Adrenal gland (tissue), 12 donors: Measurements from ENCODE around the gene RBMS2. TPM values are rescaled to one million over a fixed set of nuclear protein-coding genes. Genes with fewer than 3 reads are reported as not detected.

Source experiments
- DNase-seq, 7 donors: peaks; one replicate each; pipeline ENCODE4 v3.0.0-alpha.2; 2019 to 2020
- H3K27ac ChIP-seq, 5 donors: fragments of 200-600 bp; sonication (generic) in 4 of 5; 1 replicate in 3 of 5; 2 replicates in 2 of 5; pipeline versions ENCODE4 v1.5.1 to v1.8.0; 2016 to 2020; ENCODE audit warnings: mild to moderate bottlenecking in 1 of 5
- H3K27me3 ChIP-seq: fragments of 200-600 bp; 2 replicates; pipeline ENCODE4 v1.8.0; 2021
- H3K36me3 ChIP-seq, 2 donors: fragments of 200-600 bp; replicated peaks in 1 of 2; 1 replicate in 1 of 2; 2 replicates in 1 of 2; pipeline versions ENCODE4 v1.5.1 to v1.8.0; 2018 to 2022
- H3K4me1 ChIP-seq, 2 donors: fragments of 200-600 bp; replicated peaks in 1 of 2; 1 replicate in 1 of 2; 2 replicates in 1 of 2; pipeline versions ENCODE4 v1.5.1 to v1.8.0; 2018 to 2021
- H3K4me3 ChIP-seq, 4 donors: fragments of 200-600 bp; sonication (generic) in 3 of 4; one replicate each; pipeline ENCODE4 v1.5.1; 2016 to 2018
- H3K9me3 ChIP-seq, 3 donors: fragments of 200-600 bp; sonication (generic) in 1 of 3; replicated peaks in 1 of 3; 1 replicate in 2 of 3; 2 replicates in 1 of 3; pipeline versions ENCODE4 v1.5.1 to v1.8.0; 2016 to 2021
- POLR2A ChIP-seq, 2 donors: fragments of 450-650 bp; IDR thresholded peaks; one replicate each; pipeline ENCODE4 v1.6.1; 2017; ENCODE audit warnings: antibody characterized with exemption in 2 of 2, mild to moderate bottlenecking in 2 of 2, moderate library complexity in 1 of 2
- WGBS, 4 donors: extraction: QIAGEN DNeasy Blood & Tissue Kit in 2 of 4; methylation state at CpG; one replicate each; pipeline versions ENCODE4 v1.1.5 to v1.1.7; 2013 to 2017; 5-methylcytosine and 5-hydroxymethylcytosine counted together
- intact Hi-C, 2 donors: fragments of 100-400 bp; cut with DNase I; formaldehyde crosslinking; loops; one replicate each; pipeline versions ENCODE4 v1.14.1 to v1.15.0; 2022 to 2023
- polyA plus RNA-seq, 3 donors: library from polyadenylated mRNA; stranded (reverse); fragments of 200-250 nt in 2 of 3; fragments of 350-450 nt in 1 of 3; fragmentation: Illumina TruSeq in 1 of 3; extraction: RNeasy Lipid Tissue Mini Kit (QIAGEN cat#74804) in 1 of 3; gene quantifications; one replicate each; pipeline ENCODE4 v1.2.3, GENCODE V29; 2013 to 2014
- total RNA-seq, 9 donors: library from RNA; depleted of rRNA in 4 of 9; stranded (reverse); fragments of >200 nt in 4 of 9; fragments of 120-200 nt in 1 of 9; fragmentation: NEBNext Ultra II Directional in 1 of 9; extraction: Animal tissue kit (Norgen Biotek cat#: 25700) in 1 of 9; gene quantifications; one replicate each; pipeline versions ENCODE4 v1.1.0 to v1.2.4, GENCODE V29; 2013 to 2023
- TF ChIP-seq, protein P1 (sequence below), 6 experiments: fragments of 450-650 bp in 4 of 6; fragments of 200-600 bp in 2 of 6; sonication (generic) in 1 of 6; IDR thresholded peaks; 1 replicate in 5 of 6; 2 replicates in 1 of 6; pipeline versions ENCODE4 v1.5.1 to v1.8.0; 2016 to 2021; ENCODE audit warnings: antibody characterized with exemption in 6 of 6, mild to moderate bottlenecking in 2 of 6, moderate library complexity in 1 of 6
- donor health status: healthy with polysubstance abuse.
- donor health status: Bipolar disorder and iron deficiency.
- donor health status: DM: yes; HTN: yes; CAD: no.
- donor health status: DM: no; HTN: no; CAD: no.
- donor health status: DM: no; HTN: no; CAD: no.
- donor health status: DM: yes; HTN: yes; CAD: no.

Gene RBMS2
- total and polyA plus RNA-seq, 12 donors = 7.6 to 41.5 (median 19.9) TPM

DNA sequence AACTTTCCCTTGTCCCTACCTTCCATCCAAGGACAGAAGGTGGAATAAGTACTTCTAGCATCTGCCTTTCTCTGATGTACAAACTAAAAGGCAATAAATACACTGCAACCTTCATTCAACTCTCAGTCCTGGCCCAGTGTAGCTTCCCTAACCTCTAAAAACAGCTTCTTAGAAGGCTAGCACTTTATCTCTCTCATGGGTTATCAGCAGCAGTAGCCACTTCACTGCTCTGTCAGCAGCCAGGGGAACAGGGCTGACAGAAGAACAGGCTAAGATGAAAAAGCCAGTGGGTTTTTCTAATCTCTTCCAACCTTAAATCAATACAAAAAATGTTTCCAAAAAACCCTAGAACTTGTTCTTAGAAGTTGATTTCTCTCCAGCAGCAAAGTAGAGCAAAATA is 95.3 kb downstream of the RBMS2 start:
- Histone ChIP-seq H3K4me1 (peaks cover 0 to 20% of the 10 kb centered on the region in 2 donors), H3K9me3 (no peaks in the 10 kb centered on the region), H3K4me3 (no peak overlapping the region), H3K36me3 (peaks cover 0 to 83% of the 10 kb centered on the region in 2 donors), H3K27ac (no peak overlapping the region), H3K27me3 (no peaks in the 10 kb centered on the region)
- DNase-seq = no peak
- TF ChIP-seq POLR2A (IDR thresholded peaks at IDR 0.05) = no peak
- TF ChIP-seq, protein P1, sequence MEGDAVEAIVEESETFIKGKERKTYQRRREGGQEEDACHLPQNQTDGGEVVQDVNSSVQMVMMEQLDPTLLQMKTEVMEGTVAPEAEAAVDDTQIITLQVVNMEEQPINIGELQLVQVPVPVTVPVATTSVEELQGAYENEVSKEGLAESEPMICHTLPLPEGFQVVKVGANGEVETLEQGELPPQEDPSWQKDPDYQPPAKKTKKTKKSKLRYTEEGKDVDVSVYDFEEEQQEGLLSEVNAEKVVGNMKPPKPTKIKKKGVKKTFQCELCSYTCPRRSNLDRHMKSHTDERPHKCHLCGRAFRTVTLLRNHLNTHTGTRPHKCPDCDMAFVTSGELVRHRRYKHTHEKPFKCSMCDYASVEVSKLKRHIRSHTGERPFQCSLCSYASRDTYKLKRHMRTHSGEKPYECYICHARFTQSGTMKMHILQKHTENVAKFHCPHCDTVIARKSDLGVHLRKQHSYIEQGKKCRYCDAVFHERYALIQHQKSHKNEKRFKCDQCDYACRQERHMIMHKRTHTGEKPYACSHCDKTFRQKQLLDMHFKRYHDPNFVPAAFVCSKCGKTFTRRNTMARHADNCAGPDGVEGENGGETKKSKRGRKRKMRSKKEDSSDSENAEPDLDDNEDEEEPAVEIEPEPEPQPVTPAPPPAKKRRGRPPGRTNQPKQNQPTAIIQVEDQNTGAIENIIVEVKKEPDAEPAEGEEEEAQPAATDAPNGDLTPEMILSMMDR (IDR thresholded peaks at IDR 0.05) = no peak
- intact Hi-C loops = no loop called here

GRCh38 chr12:56622535-56622934 is 100.9 kb downstream of the RBMS2 start:
- Histone ChIP-seq H3K4me3 (no peak overlapping the region), H3K9me3 (no peaks in the 10 kb centered on the region), H3K27me3 (no peaks in the 10 kb centered on the region), H3K36me3 (peaks cover 0 to 31% of the 10 kb centered on the region in 2 donors), H3K4me1 (peaks cover 29 to 58% of the 10 kb centered on the region in 2 donors), H3K27ac (no peak overlapping the region)
- WGBS, 4 donors = 80 to 88% (median 84%) methylated on average over 1 of the region's 1 CpG
- intact Hi-C loops = loop anchor here in 1 of 2 donors (10.0 kb wide), 1 partner anchor 108 kb away; no protein-coding TSS in a partner anchor
- TF ChIP-seq, protein P1 (IDR thresholded peaks at IDR 0.05) = no peak
- no peak for TF ChIP-seq POLR2A (IDR thresholded peaks at IDR 0.05)
- DNase-seq = no peak

GRCh38 chr12:56626701-56627100 is 105.1 kb downstream of the RBMS2 start:
- Histone ChIP-seq H3K36me3 (peaks cover 0 to 5% of the 10 kb centered on the region in 2 donors), H3K4me1 (peaks cover 34 to 72% of the 10 kb centered on the region in 2 donors), H3K4me3 (no peak overlapping the region), H3K27ac (peak overlapping the region in 2 of 5 donors; percentile 8 to 10), H3K9me3 (no peaks in the 10 kb centered on the region), H3K27me3 (no peaks in the 10 kb centered on the region)
- no peak for DNase-seq
- intact Hi-C loops = loop anchor here in 1 of 2 donors (10.0 kb wide), 1 partner anchor 112 kb away; no protein-coding TSS in a partner anchor
- no peak for TF ChIP-seq POLR2A (IDR thresholded peaks at IDR 0.05)
- TF ChIP-seq, protein P1 (IDR thresholded peaks at IDR 0.05) = no peak

DNA sequence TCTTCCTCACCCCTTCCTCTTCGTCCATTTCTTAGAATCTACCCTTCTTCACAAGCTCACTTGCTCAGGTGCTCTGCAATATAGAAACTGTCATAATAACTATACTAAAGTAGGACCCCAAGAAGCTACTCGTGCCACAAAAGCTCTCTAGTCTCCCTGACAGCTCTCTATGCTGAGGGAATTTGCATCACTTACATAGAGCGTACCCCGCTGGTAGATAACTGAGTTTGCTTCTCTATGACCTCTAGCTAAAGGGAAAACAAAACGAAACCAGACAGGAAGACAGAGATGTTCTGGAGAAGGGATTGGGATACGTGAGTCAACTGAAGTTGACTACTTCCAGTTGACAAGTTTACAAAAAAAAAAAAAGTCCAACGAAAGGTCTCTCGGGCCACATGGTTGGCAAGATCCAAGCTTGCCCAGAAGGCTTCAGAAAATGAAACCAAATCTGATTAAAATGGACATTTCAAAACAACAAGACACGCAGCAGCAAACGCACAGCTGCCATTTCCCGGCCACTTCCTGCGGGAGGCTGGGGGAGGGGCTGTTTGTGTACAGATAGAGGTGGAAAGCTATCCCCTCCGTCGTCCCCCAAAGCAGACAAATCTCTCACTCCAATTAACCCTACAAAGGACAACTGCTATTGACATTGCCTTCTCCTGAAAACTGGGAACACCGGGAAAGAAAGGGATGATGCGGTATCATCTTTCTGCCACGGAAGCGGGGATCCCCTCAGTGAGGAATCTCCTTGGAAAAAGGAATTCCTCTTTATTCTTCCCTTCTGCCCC is 107.2 kb downstream of the RBMS2 start:
- DNase-seq = peak; percentile 69 to 91 (median 79)
- H3K27ac ChIP-seq = peak overlapping the region; percentile 87 to 94 (median 91)
- peak overlapping the region; percentile 88 to 99 (median 98) for H3K4me3 ChIP-seq
- no peaks in the 10 kb centered on the region for H3K9me3 ChIP-seq
- peaks cover 46 to 82% of the 10 kb centered on the region in 2 donors for H3K4me1 ChIP-seq
- no peaks in the 10 kb centered on the region for H3K36me3 ChIP-seq
- no peaks in the 10 kb centered on the region for H3K27me3 ChIP-seq
- WGBS, 4 donors = 0% methylated on average over 18 of the region's 18 CpGs
- TF ChIP-seq, protein P1 (IDR thresholded peaks at IDR 0.05) = no peak
- peak in 1 of 2 donors; percentile 75 for TF ChIP-seq POLR2A (IDR thresholded peaks at IDR 0.05)
- intact Hi-C loops = loop anchor here in 1 of 2 donors (10.0 kb wide), 1 partner anchor 114 kb away; no protein-coding TSS in a partner anchor
